ENCODE measurements around the gene HOOK1.
"Not testable (repeated sequence)": the region's sequence is repeated elsewhere in the genome, so short reads cannot be mapped to it uniquely, and the experiment has no call there.

HOOK1 gene

DNA sequence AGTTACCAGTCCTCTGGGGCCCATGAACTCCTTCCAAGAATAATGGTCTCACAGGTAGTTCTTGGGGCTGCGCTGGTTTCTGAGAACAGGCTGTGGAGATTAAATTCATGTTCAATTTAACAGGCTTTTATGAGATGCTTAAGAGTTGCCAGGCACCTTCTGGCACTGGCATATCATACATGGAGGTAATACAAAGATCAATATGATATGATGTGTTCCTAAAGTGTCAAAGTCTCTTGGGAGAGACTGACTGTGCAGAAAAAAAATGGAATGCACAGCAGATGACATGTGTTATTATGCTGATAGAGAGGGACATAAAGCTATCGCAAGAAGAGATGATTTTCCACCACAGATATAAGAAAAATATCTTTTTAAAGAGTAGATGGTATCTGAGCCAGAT lies 105.0 kb downstream of the HOOK1 start:
- H3K27ac ChIP-seq = no peak overlapping the region
- no peak for TF ChIP-seq ZFX (IDR thresholded peaks at IDR 0.05; ENCODE audit: borderline replicate concordance)
- TF ChIP-seq, protein P1, sequence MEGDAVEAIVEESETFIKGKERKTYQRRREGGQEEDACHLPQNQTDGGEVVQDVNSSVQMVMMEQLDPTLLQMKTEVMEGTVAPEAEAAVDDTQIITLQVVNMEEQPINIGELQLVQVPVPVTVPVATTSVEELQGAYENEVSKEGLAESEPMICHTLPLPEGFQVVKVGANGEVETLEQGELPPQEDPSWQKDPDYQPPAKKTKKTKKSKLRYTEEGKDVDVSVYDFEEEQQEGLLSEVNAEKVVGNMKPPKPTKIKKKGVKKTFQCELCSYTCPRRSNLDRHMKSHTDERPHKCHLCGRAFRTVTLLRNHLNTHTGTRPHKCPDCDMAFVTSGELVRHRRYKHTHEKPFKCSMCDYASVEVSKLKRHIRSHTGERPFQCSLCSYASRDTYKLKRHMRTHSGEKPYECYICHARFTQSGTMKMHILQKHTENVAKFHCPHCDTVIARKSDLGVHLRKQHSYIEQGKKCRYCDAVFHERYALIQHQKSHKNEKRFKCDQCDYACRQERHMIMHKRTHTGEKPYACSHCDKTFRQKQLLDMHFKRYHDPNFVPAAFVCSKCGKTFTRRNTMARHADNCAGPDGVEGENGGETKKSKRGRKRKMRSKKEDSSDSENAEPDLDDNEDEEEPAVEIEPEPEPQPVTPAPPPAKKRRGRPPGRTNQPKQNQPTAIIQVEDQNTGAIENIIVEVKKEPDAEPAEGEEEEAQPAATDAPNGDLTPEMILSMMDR (IDR thresholded peaks at IDR 0.05) = no peak

DNA sequence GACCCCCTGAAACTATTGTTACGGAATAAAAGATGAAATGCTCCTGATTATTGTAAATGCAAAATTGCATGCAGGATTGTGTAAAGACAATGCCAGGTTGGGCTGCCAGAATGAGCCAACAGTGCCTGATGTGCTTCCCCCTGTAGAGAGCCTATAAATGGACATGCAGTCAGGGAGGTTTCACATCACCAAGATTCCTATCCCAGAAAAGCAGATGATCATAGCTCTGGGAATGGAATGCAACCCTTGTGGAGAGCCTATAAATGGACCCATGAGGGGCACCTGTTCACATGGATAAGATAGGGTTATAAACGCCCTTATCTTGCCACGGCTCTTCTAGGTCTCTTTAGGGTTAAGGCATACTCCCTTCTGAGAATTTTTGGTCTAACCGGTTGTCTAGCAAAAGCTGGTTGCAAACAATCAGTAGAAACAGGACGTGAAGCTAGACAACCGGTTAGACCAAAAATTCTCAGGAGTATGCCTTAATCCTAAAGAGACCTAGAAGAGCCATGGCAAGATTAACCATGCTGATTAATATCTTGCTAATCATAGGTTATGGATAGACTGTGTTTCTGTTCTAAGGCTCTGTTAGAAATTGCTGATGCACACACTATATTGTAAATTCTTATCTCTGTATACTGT lies 106.6 kb downstream of the HOOK1 start:
- not testable (repeated sequence) for H3K27ac ChIP-seq

DNA sequence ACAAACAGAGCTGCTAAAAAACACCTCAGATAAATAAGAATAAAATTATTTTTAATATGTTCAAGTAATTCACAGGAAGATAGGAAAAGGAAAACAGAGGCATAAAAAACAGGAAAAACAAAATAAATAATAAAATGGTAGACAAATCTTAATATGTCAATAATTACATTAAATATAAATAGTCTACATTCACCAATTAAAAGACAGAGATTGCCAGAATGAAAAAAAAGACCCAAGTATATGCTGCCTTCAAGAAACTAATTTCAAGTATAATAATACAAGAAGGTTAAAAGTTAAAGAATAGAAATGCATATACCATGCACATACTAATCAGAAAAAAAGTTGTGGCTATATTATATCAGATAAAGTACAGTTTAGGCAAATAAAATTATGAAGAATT lies 109.9 kb downstream of the HOOK1 start:
- no peak overlapping the region for H3K27ac ChIP-seq
- TF ChIP-seq ZFX (IDR thresholded peaks at IDR 0.05; ENCODE audit: borderline replicate concordance) = no peak
- TF ChIP-seq, protein P1 (IDR thresholded peaks at IDR 0.05) = no peak
